ENCODE data around the gene CALHM3.

DNA sequence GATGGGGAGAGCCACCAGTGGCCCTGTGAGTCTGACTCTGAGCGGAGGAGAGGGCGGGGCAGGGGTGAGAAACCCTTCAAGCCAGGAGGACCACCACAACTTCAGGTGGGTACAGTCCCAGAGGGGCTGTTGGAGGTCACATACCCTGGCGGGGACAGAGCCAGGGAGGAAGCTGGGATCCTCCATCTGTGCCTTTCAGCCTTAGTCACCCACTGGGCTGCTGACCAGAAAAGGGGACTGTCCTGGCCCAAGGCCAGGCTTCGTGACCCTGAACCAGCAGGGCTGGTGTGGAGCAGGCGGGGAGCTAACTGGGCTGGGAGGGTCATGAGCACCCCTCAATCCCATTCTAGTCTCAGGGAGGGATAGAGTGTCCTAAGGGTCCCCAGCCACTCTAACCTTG, 1.5 kb upstream of the CALHM3 start:
- no peak for TF ChIP-seq POLR2AphosphoS5 (IDR thresholded peaks at IDR 0.05; ENCODE audit: low read depth, low read length)
- no peak for TF ChIP-seq POLR2A (IDR thresholded peaks at IDR 0.05; ENCODE audit: low read depth, low read length)
- TF ChIP-seq SPI1 (IDR thresholded peaks at IDR 0.05; ENCODE audit: low read depth, low read length), result no peak
- TF ChIP-seq TAF1 (IDR thresholded peaks at IDR 0.05; ENCODE audit: low read depth, low read length), result no peak
- no peak for TF ChIP-seq POU2F2 (IDR thresholded peaks at IDR 0.05; ENCODE audit: low read depth, low read length)

All from GM12891 (cell line).